Uterus (tissue), 4 donors: ENCODE data around the gene PPP3CA. TPM values are rescaled to one million over a fixed set of nuclear protein-coding genes. Genes with fewer than 3 reads are reported as not detected.

Experiments
- DNase-seq, 2 donors: peaks; one replicate each; pipeline ENCODE4 v3.0.0-alpha.2; 2019 to 2020
- H3K27ac ChIP-seq, 2 donors: fragments of 200-600 bp; sonication (generic); 1 replicate in 1 of 2; 2 replicates in 1 of 2; pipeline ENCODE4 v1.5.1; 2016 to 2018
- H3K27me3 ChIP-seq, 2 donors: fragments of 200-600 bp; sonication (generic); one replicate each; pipeline ENCODE4 v1.5.1; 2018 to 2019; ENCODE audit warnings: control low read depth in 1 of 2
- H3K36me3 ChIP-seq, 2 donors: fragments of 200-600 bp; sonication (generic); one replicate each; pipeline ENCODE4 v1.5.1; 2019; ENCODE audit warnings: control low read depth in 1 of 2
- H3K4me1 ChIP-seq, 2 donors: fragments of 200-600 bp; sonication (generic); one replicate each; pipeline ENCODE4 v1.5.1; 2018 to 2019; ENCODE audit warnings: control low read depth in 1 of 2
- H3K4me3 ChIP-seq, 2 donors: fragments of 200-600 bp; sonication (generic); 1 replicate in 1 of 2; 2 replicates in 1 of 2; pipeline ENCODE4 v1.5.1; 2018 to 2019; ENCODE audit warnings: mild to moderate bottlenecking in 1 of 2
- H3K9me3 ChIP-seq, 2 donors: fragments of 200-600 bp; sonication (generic); one replicate each; pipeline ENCODE4 v1.5.1; 2019; ENCODE audit warnings: control low read depth in 1 of 2
- CTCF ChIP-seq, 4 experiments: fragments of 200-600 bp in 2 of 4; fragments of 450-650 bp in 2 of 4; sonication (generic) in 2 of 4; IDR thresholded peaks; one replicate each; pipeline ENCODE4 v1.5.1; 2016 to 2019; ENCODE audit warnings: antibody characterized with exemption in 4 of 4, mild to moderate bottlenecking in 2 of 4, moderate library complexity in 1 of 4
- POLR2A ChIP-seq, 2 donors: fragments of 450-650 bp; IDR thresholded peaks; one replicate each; pipeline ENCODE4 v1.6.1; 2016; ENCODE audit warnings: antibody characterized with exemption in 2 of 2, mild to moderate bottlenecking in 1 of 2, moderate library complexity in 1 of 2
- intact Hi-C: fragments of 100-400 bp; cut with DNase I; formaldehyde crosslinking; loops from one replicate; pipeline ENCODE4 v1.15.1; 2023; ENCODE audit warnings: low total_unique reads
- total RNA-seq, 4 donors: library from RNA; depleted of rRNA in 3 of 4; stranded (reverse); fragments of >200 nt in 3 of 4; gene quantifications; one replicate each; pipeline versions ENCODE4 v1.1.0 to v1.2.4, GENCODE V29; 2014 to 2023
- donor health status: DM: yes; HTN: yes; CAD: no.

Gene PPP3CA
- total RNA-seq, 4 donors from 2014 or later, result 32.8 to 70.0 (median 39.8) TPM

GRCh38 chr4:101025755-101026154 lies 321.6 kb downstream of the PPP3CA start:
- intact Hi-C loops, result no loop called here
- H3K27ac ChIP-seq, result no peak overlapping the region
- TF ChIP-seq POLR2A (IDR thresholded peaks at IDR 0.05), result no peak
- TF ChIP-seq CTCF (IDR thresholded peaks at IDR 0.05), result no peak
- no peaks in the 10 kb centered on the region for H3K4me1 ChIP-seq
- no peaks in the 10 kb centered on the region for H3K9me3 ChIP-seq
- H3K36me3 ChIP-seq, result no peaks in the 10 kb centered on the region
- H3K27me3 ChIP-seq, result no peaks in the 10 kb centered on the region
- H3K4me3 ChIP-seq, result no peak overlapping the region
- DNase-seq, result no peak

GRCh38 chr4:101022151-101023024 lies 324.9 kb downstream of the PPP3CA start:
- Histone ChIP-seq H3K27me3 (no peaks in the 10 kb centered on the region), H3K9me3 (no peaks in the 10 kb centered on the region), H3K4me3 (no peak overlapping the region), H3K36me3 (no peaks in the 10 kb centered on the region), H3K4me1 (no peaks in the 10 kb centered on the region), H3K27ac (no peak overlapping the region)
- TF ChIP-seq CTCF (IDR thresholded peaks at IDR 0.05) (no peak), POLR2A (IDR thresholded peaks at IDR 0.05) (no peak)
- no peak for DNase-seq
- intact Hi-C loops, result no loop called here

- no peak overlapping the region for H3K27ac ChIP-seq
- H3K4me3 ChIP-seq, result no peak overlapping the region
- no peaks in the 10 kb centered on the region for H3K9me3 ChIP-seq
- no peaks in the 10 kb centered on the region for H3K27me3 ChIP-seq
- no peak for TF ChIP-seq POLR2A (IDR thresholded peaks at IDR 0.05)
- TF ChIP-seq CTCF (IDR thresholded peaks at IDR 0.05), result no peak
- intact Hi-C loops, result no loop called here
- DNase-seq, result no peak
- H3K36me3 ChIP-seq, result no peaks in the 10 kb centered on the region
- no peaks in the 10 kb centered on the region for H3K4me1 ChIP-seq
Observed at GRCh38 chr4:101020956-101021355, 326.4 kb downstream of the PPP3CA start.

- intact Hi-C loops, result no loop called here
- no peaks in the 10 kb centered on the region for H3K4me1 ChIP-seq
- no peak for DNase-seq
- H3K27me3 ChIP-seq, result no peaks in the 10 kb centered on the region
- no peaks in the 10 kb centered on the region for H3K36me3 ChIP-seq
- no peak overlapping the region for H3K4me3 ChIP-seq
- no peak overlapping the region for H3K27ac ChIP-seq
- no peaks in the 10 kb centered on the region for H3K9me3 ChIP-seq
- TF ChIP-seq POLR2A (IDR thresholded peaks at IDR 0.05) (no peak), CTCF (IDR thresholded peaks at IDR 0.05) (no peak)
Observed at GRCh38 chr4:101019941-101020401, 327.4 kb downstream of the PPP3CA start.

- H3K36me3 ChIP-seq, result no peaks in the 10 kb centered on the region
Observed at GRCh38 chr4:101019313-101019712, 328.0 kb downstream of the PPP3CA start.

More at GRCh38 chr4:101019313-101019712, 328.0 kb downstream of the PPP3CA start:
- H3K9me3 ChIP-seq, result no peaks in the 10 kb centered on the region
- TF ChIP-seq POLR2A (IDR thresholded peaks at IDR 0.05) (no peak), CTCF (IDR thresholded peaks at IDR 0.05) (no peak)
- H3K27ac ChIP-seq, result no peak overlapping the region
- no peak overlapping the region for H3K4me3 ChIP-seq
- intact Hi-C loops, result no loop called here
- no peaks in the 10 kb centered on the region for H3K27me3 ChIP-seq
- H3K4me1 ChIP-seq, result no peaks in the 10 kb centered on the region
- no peak for DNase-seq
